Coronary artery (tissue), 2 donors: ENCODE data around the gene SALL4.

ENCODE experiments used
- DNase-seq: peaks from one replicate; pipeline ENCODE4 v3.0.0-alpha.2; 2017; ENCODE audit warnings: low spot score
- H3K27ac ChIP-seq, 2 donors: fragments of 200-600 bp; sonication (generic); one replicate each; pipeline ENCODE4 v1.5.1; 2016 to 2019
- H3K4me3 ChIP-seq: fragments of 200-600 bp; sonication (generic); 2 replicates; pipeline ENCODE4 v1.5.1; 2016; ENCODE audit warnings: mild to moderate bottlenecking, moderate library complexity
- CTCF ChIP-seq: fragments of 200-600 bp; sonication (generic); IDR thresholded peaks from one replicate; pipeline ENCODE4 v1.5.1; 2019; ENCODE audit warnings: antibody characterized with exemption

Gene SALL4

GRCh38 chr20:51735728-51736600 is 66.4 kb downstream of the SALL4 start:
- DNase-seq = no peak
- Histone ChIP-seq H3K4me3 (no peak overlapping the region), H3K27ac (no peak overlapping the region)
- TF ChIP-seq CTCF = no peak

GRCh38 chr20:51734876-51735720 is 67.2 kb downstream of the SALL4 start:
- no peak for DNase-seq
- Histone ChIP-seq H3K4me3 (no peak overlapping the region), H3K27ac (no peak overlapping the region)
- no peak for TF ChIP-seq CTCF

GRCh38 chr20:51733070-51733469 is 69.3 kb downstream of the SALL4 start:
- TF ChIP-seq CTCF = no peak

More at GRCh38 chr20:51733070-51733469, 69.3 kb downstream of the SALL4 start:
- Histone ChIP-seq H3K4me3 (no peak overlapping the region), H3K27ac (no peak overlapping the region)
- DNase-seq = no peak
